HepG2 (cell line): ENCODE measurements around the gene MRPL34. TPM values are rescaled to one million over a fixed set of nuclear protein-coding genes. Genes with fewer than 3 reads are reported as not detected.

ENCODE experiments used
- CREB3 ChIP-seq: sonication (generic); formaldehyde crosslinking; IDR thresholded peaks from 2 replicates; pipeline ENCODE4 v1.5.0; 2020; ENCODE audit warnings: missing genetic modification reagents
- CTCF ChIP-seq: sonication (generic); formaldehyde crosslinking; IDR thresholded peaks from 2 replicates; pipeline ENCODE4 v1.5.0; 2020; ENCODE audit warnings: mild to moderate bottlenecking, missing genetic modification reagents, moderate library complexity
- KLF12 ChIP-seq: sonication (generic); formaldehyde crosslinking; IDR thresholded peaks from 2 replicates; pipeline ENCODE4 v1.4.0; 2020; ENCODE audit warnings: missing genetic modification reagents, borderline replicate concordance
- NFE2 ChIP-seq: sonication (generic); formaldehyde crosslinking; IDR thresholded peaks from 2 replicates; pipeline ENCODE4 v1.4.0; 2020; ENCODE audit warnings: missing genetic modification reagents
- NFYC ChIP-seq: IDR thresholded peaks from 2 replicates; pipeline ENCODE4 v1.6.1; 2016; ENCODE audit warnings: missing genetic modification reagents, missing compliant biosample characterization
- PCBP1 ChIP-seq: fragments of 200-400 bp; formaldehyde crosslinking; IDR thresholded peaks from 2 replicates; pipeline ENCODE4 v1.6.1; 2017; ENCODE audit warnings: mild to moderate bottlenecking, low read depth, low read length, borderline replicate concordance
- POGZ ChIP-seq: sonication (generic); formaldehyde crosslinking; IDR thresholded peaks from 2 replicates; pipeline ENCODE4 v1.4.0; 2020; ENCODE audit warnings: mild to moderate bottlenecking, missing genetic modification reagents
- SP1 ChIP-seq, 2 experiments: fragments of 450-650 bp in 1 of 2; sonication (generic) in 1 of 2; formaldehyde crosslinking in 1 of 2; IDR thresholded peaks; 2 replicates each; pipeline versions ENCODE4 v1.4.0 to v1.6.1; 2016 to 2020; ENCODE audit warnings: missing genetic modification reagents in 1 of 2
- ZNF512B ChIP-seq: sonication (generic); formaldehyde crosslinking; IDR thresholded peaks from 2 replicates; pipeline ENCODE4 v1.5.1; 2020; ENCODE audit warnings: missing genetic modification reagents, mild to moderate bottlenecking, borderline replicate concordance
- ZNF710 ChIP-seq: sonication (generic); formaldehyde crosslinking; IDR thresholded peaks from 2 replicates; pipeline ENCODE4 v1.5.0; 2020; ENCODE audit warnings: mild to moderate bottlenecking, missing genetic modification reagents, borderline replicate concordance
- polyA plus RNA-seq, 8 experiments: library from polyadenylated mRNA; depleted of rRNA in 3 of 8; stranded (reverse) in 7 of 8; unstranded in 1 of 8; fragments of >200 nt; fragmentation: Illumina TruSeq in 4 of 8; extraction: Trizol in 4 of 8; gene quantifications; 2 replicates each; pipeline versions ENCODE4 v1.2.1 to v1.2.3, GENCODE V29; 2011 to 2016; ENCODE audit warnings: low read depth in 4 of 8, missing spikeins in 1 of 8, mixed read lengths in 1 of 8; ENCODE audit not compliant: insufficient read depth in 1 of 8
- total RNA-seq, 5 experiments: library from RNA; depleted of rRNA; stranded (reverse); fragments of >200 nt; fragmentation: Illumina TruSeq; extraction: Trizol; gene quantifications; 2 replicates each; pipeline ENCODE4 v1.2.3, GENCODE V29; 2016; ENCODE audit warnings: low read depth in 1 of 5

The MRPL34 gene
- total and polyA plus RNA-seq, 2 of the 13 experiments (the other 11 are each of a cell fraction or from before 2014, with no cell fraction given), result 74.0 to 77.3 TPM

GRCh38 chr19:17289489-17289888 lies 16.2 kb upstream of the MRPL34 start (continued):
- TF ChIP-seq KLF12 (CRISPR knock-in tag), result no peak
- TF ChIP-seq SP1 (IDR thresholded peaks at IDR 0.05), result no peak
- TF ChIP-seq SP1 (CRISPR knock-in tag; IDR thresholded peaks at IDR 0.05), result no peak
- no peak for TF ChIP-seq ZNF710 (CRISPR knock-in tag)
- no peak for TF ChIP-seq ZNF512B (CRISPR knock-in tag)
- TF ChIP-seq POGZ, result no peak
- no peak for TF ChIP-seq CREB3 (CRISPR knock-in tag)
- peak; percentile 88 for TF ChIP-seq NFYC (CRISPR knock-in tag)
- TF ChIP-seq CTCF, result 0 out of 2 replicates have a peak, but pooled peaks have one; percentile 3
- TF ChIP-seq NFE2 (CRISPR knock-in tag), result no peak
- no peak for TF ChIP-seq PCBP1
- TF ChIP-seq, all 625 proteins: peak for 6
